Measurements from ENCODE around the gene C13orf42. TPM values are rescaled to one million over a fixed set of nuclear protein-coding genes. Genes with fewer than 3 reads are reported as not detected.

C13orf42 gene
- polyA plus RNA-seq (2011; rRNA removed) (not detected in 2 replicates), polyA plus RNA-seq (2017; fragmentation: RNase III; extraction: RNeasy Plus Mini Kit Qiagen cat#74134 plus additional on column Dnase treatment) (not detected in 3 replicates), polyA minus RNA-seq (2011; rRNA and poly(A)+ RNA removed) (0.12 TPM in 1 of 2 replicates, not detected in the other)
- polyA plus RNA-seq (2012; cell fraction: cytosol; rRNA removed): not detected in 2 replicates
- not detected in 2 replicates for polyA plus RNA-seq (2012; cell fraction: nucleus; rRNA removed)

- ATAC-seq (no peak), DNase-seq (ENCODE audit: low read depth in 1 of 2, low spot score in 1 of 2) (no peak), FAIRE-seq (no peak)
- TF ChIP-seq MAZ (IDR thresholded peaks at IDR 0.05; ENCODE audit: borderline replicate concordance, low read depth, low read length) (no peak), CTCF (IDR thresholded peaks at IDR 0.05) (no peak), JUNB (IDR thresholded peaks at IDR 0.05) (no peak), GATA3 (IDR thresholded peaks at IDR 0.05; ENCODE audit: borderline replicate concordance) (no peak)
- 46% methylated on average over 5 of the region's 9 CpGs for WGBS (ENCODE audit: missing lambda C conversion rate)
- Histone ChIP-seq H3K27ac (no peak within 1 kb of the TSS), H3K4me2 (no peak within 1 kb of the TSS), H3K4me1 (no peaks in the 10 kb centered on the region), H3K4me3 (no peak within 1 kb of the TSS), H3K9me3 (no peaks in the 10 kb centered on the region)
- ChIA-PET CTCF (interaction anchor here (1.1 to 1.4 kb wide), 3 partner anchors 18 to 187 kb away, joined by 3 to 6 read pairs (median 3); no protein-coding TSS in a partner anchor), POLR2A (no interaction called here)
Observed at GRCh38 chr13:51111174-51111573, at the start of gene C13orf42. C13orf42 (minus strand) TSS chr13:51111274; CDS start chr13:51111209, 65 bp downstream.

- Histone ChIP-seq H3K4me1 (no peaks in the 10 kb centered on the region), H3K4me3 (no peak overlapping the region), H3K9me3 (no peaks in the 10 kb centered on the region), H3K4me2 (no peak overlapping the region), H3K27ac (no peak overlapping the region)
- 64% methylated on average over 4 of the region's 4 CpGs for WGBS (ENCODE audit: missing lambda C conversion rate)
- ATAC-seq: no peak
- DNase-seq (ENCODE audit: low read depth in 1 of 2, low spot score in 1 of 2): no peak
- FAIRE-seq: no peak
- TF ChIP-seq NPAS2 (CRISPR knock-in tag; IDR thresholded peaks at IDR 0.05; ENCODE audit: borderline replicate concordance) (no peak), POLR2AphosphoS2 (conservative IDR thresholded peaks at IDR 0.05; ENCODE audit: low read length) (no peak), ATOH8 (CRISPR knock-in tag; IDR thresholded peaks at IDR 0.05; ENCODE audit: low read depth) (no peak), RFX5 (IDR thresholded peaks at IDR 0.05) (no peak), SREBF2 (IDR thresholded peaks at IDR 0.05) (no peak), NFE2L2 (conservative IDR thresholded peaks at IDR 0.05; ENCODE audit: low read length) (no peak), BCL3 (IDR thresholded peaks at IDR 0.05) (no peak), EHF (CRISPR knock-in tag; IDR thresholded peaks at IDR 0.05) (no peak), FOSB (CRISPR knock-in tag; IDR thresholded peaks at IDR 0.05) (no peak), ELK1 (IDR thresholded peaks at IDR 0.05; ENCODE audit: low read depth, low read length) (no peak), ESRRA (IDR thresholded peaks at IDR 0.05; ENCODE audit: borderline replicate concordance, low read length) (no peak), TFCP2L1 (CRISPR knock-in tag; IDR thresholded peaks at IDR 0.05) (no peak), KDM1A (IDR thresholded peaks at IDR 0.05; ENCODE audit: low read depth) (no peak), POLR2A (IDR thresholded peaks at IDR 0.05; ENCODE audit: low read length) (no peak), HOXA7 (CRISPR knock-in tag; IDR thresholded peaks at IDR 0.05) (no peak)
- POLR2A ChIA-PET: no interaction called here
- CTCF ChIA-PET: no interaction called here
Observed at GRCh38 chr13:51158880-51159518, 47.9 kb upstream of the C13orf42 start.
